ENCODE data around the gene HEATR5A.
"Not testable (repeated sequence)": the region's sequence is repeated elsewhere in the genome, so short reads cannot be mapped to it uniquely, and the experiment has no call there.

The HEATR5A gene
- long read RNA-seq, donor 1, partial matches to known transcripts = 0 of 4 reads
- long read RNA-seq, donor 1, other reads (novel, unspliced or antisense) = 0 of 4 reads
- long read RNA-seq, donor 2 = 0 reads
- long read RNA-seq, donor 3, partial matches to known transcripts = 0 of 1 reads
- long read RNA-seq, donor 3, other reads (novel, unspliced or antisense) = 0 of 1 reads
- long read RNA-seq, donor 4, partial matches to known transcripts = 0 of 2 reads
- long read RNA-seq, donor 4, other reads (novel, unspliced or antisense) = 0 of 2 reads
- long read RNA-seq, donor 5 = 0 reads
- long read RNA-seq, donor 6, partial matches to known transcripts = 6 of 10 reads
- long read RNA-seq, donor 6, other reads (novel, unspliced or antisense) = 0 of 10 reads
- long read RNA-seq, donor 7 = 0 reads
- long read RNA-seq, donor 8 = 0 reads

GRCh38 chr14:31420319-31421111, at the start of gene HEATR5A:
Gene HEATR5A, minus strand, starts transcription at chr14:31420550. Its CDS starts 17,575 bp downstream, at chr14:31402975.
- peak; percentile 87 for DNase-seq

- DNase-seq = no peak
Observed at GRCh38 chr14:31466554-31466953, 46.2 kb upstream of the HEATR5A start.

GRCh38 chr14:31465111-31465510, 44.8 kb upstream of the HEATR5A start:
- DNase-seq = no peak

- DNase-seq = not testable (repeated sequence)
Observed at GRCh38 chr14:31462450-31462849, 42.1 kb upstream of the HEATR5A start.

- DNase-seq = no peak
Observed at GRCh38 chr14:31461545-31461944, 41.2 kb upstream of the HEATR5A start.

- DNase-seq = no peak
Observed at GRCh38 chr14:31457665-31458659, 37.6 kb upstream of the HEATR5A start.

- DNase-seq = peak; percentile 98
Observed at GRCh38 chr14:31456841-31457664, 36.7 kb upstream of the HEATR5A start, which contains the start of gene DTD2. Gene DTD2, minus strand, starts transcription at chr14:31457506. Its CDS starts 113 bp downstream, at chr14:31457393.

GRCh38 chr14:31449971-31450610, 29.7 kb upstream of the HEATR5A start:
- DNase-seq = no peak

GRCh38 chr14:31449136-31449535, 28.8 kb upstream of the HEATR5A start:
- DNase-seq = no peak

GRCh38 chr14:31445703-31446102, 25.4 kb upstream of the HEATR5A start:
- DNase-seq = no peak

GRCh38 chr14:31442284-31442683, 21.9 kb upstream of the HEATR5A start:
- DNase-seq = no peak

GRCh38 chr14:31441273-31442111, 21.1 kb upstream of the HEATR5A start:
- DNase-seq = no peak

GRCh38 chr14:31440280-31440679, 19.9 kb upstream of the HEATR5A start:
- no peak for DNase-seq

GRCh38 chr14:31439561-31439960, 19.2 kb upstream of the HEATR5A start:
- no peak for DNase-seq

- not testable (repeated sequence) for DNase-seq
Observed at GRCh38 chr14:31437045-31437691, 16.8 kb upstream of the HEATR5A start.

- no peak for DNase-seq
Observed at GRCh38 chr14:31435276-31435675, 14.9 kb upstream of the HEATR5A start.

GRCh38 chr14:31430634-31431264, 10.4 kb upstream of the HEATR5A start:
- no peak for DNase-seq

GRCh38 chr14:31429791-31430190, 9.4 kb upstream of the HEATR5A start:
- DNase-seq = no peak

- DNase-seq = no peak
Observed at GRCh38 chr14:31428011-31428410, 7.7 kb upstream of the HEATR5A start.
